ENCODE data around the gene RBMXL3.

Gene RBMXL3

GRCh38 chrX:115233497-115234455 lies 44.6 kb downstream of the RBMXL3 start, which contains the start of gene LRCH2:
Gene LRCH2 (minus strand): TSS chrX:115234096. CDS start chrX:115234041, 55 bp downstream.
- peak; percentile 18 for DNase-seq

- DNase-seq, result no peak
These were observed 45.3 kb downstream of the RBMXL3 start for GRCh38 chrX:115234461-115234860.

- DNase-seq, result no peak
These were observed 47.4 kb downstream of the RBMXL3 start for GRCh38 chrX:115236560-115236959.

- no peak for DNase-seq
These were observed 47.8 kb downstream of the RBMXL3 start for GRCh38 chrX:115237056-115237455.

All from NCI-H510A treated with DMSO at 0.1 percent for 48 hours (cell line).